ENCODE results near the gene STK24.

Gene STK24

DNA sequence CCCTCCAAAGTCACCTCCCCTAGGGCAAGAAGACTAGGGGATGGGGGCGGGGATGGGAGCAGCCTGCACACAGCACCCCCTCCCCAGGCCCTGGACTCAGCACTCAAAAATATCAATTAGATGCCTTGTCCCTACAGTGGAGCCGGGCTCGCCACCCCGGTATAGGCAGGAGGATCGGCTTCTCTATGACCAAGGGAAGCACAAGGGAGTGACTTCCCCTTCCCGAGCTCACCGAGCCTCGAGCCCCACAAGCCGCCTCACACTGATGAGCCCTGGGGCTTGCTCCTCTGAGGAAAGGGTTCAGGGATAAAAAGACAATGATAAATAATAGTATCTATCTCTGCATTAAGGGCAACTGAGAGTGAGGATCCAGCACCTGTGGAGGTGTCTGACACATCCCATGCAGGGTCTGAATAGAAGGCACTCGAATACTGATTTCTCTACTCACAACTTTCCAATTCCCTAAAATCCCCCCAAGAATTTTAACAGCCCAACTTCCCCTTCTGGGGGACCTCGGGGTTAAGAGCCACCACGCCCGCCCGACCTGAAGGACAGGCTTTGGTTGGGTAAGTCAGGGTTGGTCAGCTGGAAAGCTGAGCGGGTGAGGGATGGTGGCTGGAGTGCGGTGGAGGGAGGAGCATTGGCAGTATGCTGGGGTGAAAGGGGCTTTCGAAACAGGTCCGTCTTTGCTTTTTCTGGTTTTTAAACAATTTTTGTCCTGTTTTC is 51.3 kb downstream of the STK24 start:
- WGBS (ENCODE audit: extremely low coverage, insufficient coverage, low lambda C conversion rate): no CpG with 5 or more reads among the region's 18 CpGs
- no peak overlapping the region for H2BK15ac ChIP-seq (replicated peaks; ENCODE audit: low read depth)
- H3K4me3 ChIP-seq (ENCODE audit: low read length): no peak overlapping the region
- peak; percentile 41 for DNase-seq
- H3K4ac ChIP-seq (ENCODE audit: low read depth, low read length): no peak overlapping the region
- no peak overlapping the region for H2BK5ac ChIP-seq (ENCODE audit: low read length)
- no peaks in the 10 kb centered on the region for H3K36me3 ChIP-seq (ENCODE audit: control insufficient read depth, insufficient read depth, low read length)
- H3K79me2 ChIP-seq (ENCODE audit: control insufficient read depth, insufficient read depth, low read length): peaks cover 97% of the 10 kb centered on the region
- H3K23ac ChIP-seq (ENCODE audit: low read length): peak overlapping the region; percentile 33
- H3K56ac ChIP-seq (ENCODE audit: low read length): no peak overlapping the region
- no peak overlapping the region for H3K9ac ChIP-seq (ENCODE audit: low read length)
- H3K27ac ChIP-seq (ENCODE audit: low read depth, low read length): no peak overlapping the region
- H4K8ac ChIP-seq (ENCODE audit: low read depth, low read length): no peak overlapping the region
- no peak overlapping the region for H2BK120ac ChIP-seq (ENCODE audit: low read depth, low read length)
- no peak overlapping the region for H3K18ac ChIP-seq (ENCODE audit: low read length)
- peaks cover 24% of the 10 kb centered on the region for H3K4me1 ChIP-seq (ENCODE audit: control insufficient read depth, low read depth, low read length)
- no peak overlapping the region for H3K4me2 ChIP-seq (ENCODE audit: low read length)
- no peak overlapping the region for H2AK5ac ChIP-seq (ENCODE audit: low read length)
- no peaks in the 10 kb centered on the region for H3K27me3 ChIP-seq (ENCODE audit: insufficient read depth, low read length, poor library complexity)
- H3K79me1 ChIP-seq (ENCODE audit: low read length): peaks cover 57% of the 10 kb centered on the region
- no peak overlapping the region for H4K5ac ChIP-seq (ENCODE audit: low read length)

DNA sequence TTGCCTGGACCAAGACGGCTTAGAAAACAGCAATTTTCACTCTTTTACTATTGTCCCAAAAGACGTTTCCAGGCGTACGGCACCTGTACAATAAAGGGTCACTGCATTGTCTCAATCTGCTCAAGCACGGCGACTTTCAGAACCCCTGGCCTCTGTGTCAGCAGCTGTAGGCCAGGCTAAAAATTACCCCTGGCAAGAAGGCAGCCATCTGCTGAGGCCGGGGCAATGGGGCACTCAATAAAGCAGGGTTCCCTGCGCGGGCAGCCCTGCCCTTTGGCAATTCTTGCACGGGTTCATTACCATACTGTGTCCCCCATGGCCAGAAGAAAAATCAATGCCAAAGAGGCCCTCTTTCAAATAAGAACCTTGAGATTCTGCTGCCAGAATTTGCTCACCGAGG is 52.1 kb downstream of the STK24 start:
- H4K8ac ChIP-seq (ENCODE audit: low read depth, low read length): no peak overlapping the region
- H3K27ac ChIP-seq (ENCODE audit: low read depth, low read length): no peak overlapping the region

DNA sequence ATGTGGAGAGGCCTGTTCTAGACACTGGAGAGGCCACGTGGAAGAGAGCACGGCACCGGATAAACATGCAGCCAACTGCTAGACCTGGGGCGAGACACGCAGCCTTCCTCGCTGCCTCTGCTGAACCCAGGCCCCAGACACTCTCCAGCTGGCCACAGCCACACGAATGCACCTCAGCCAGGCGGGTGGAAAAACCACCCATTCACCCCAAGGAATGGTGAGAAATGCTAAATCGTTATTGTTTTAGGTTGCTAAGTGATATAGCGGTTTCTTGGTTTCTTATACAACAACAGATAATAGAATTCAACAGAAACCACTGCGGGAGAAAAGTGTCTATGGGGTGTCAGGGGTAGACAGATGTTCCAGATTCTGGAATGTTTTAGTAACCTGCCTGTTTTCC is 52.5 kb downstream of the STK24 start:
- Histone ChIP-seq H3K56ac (ENCODE audit: low read length) (no peak overlapping the region), H3K4me3 (ENCODE audit: low read length) (no peak overlapping the region), H3K18ac (ENCODE audit: low read length) (no peak overlapping the region), H2BK5ac (ENCODE audit: low read length) (no peak overlapping the region), H3K79me1 (ENCODE audit: low read length) (peaks cover 58% of the 10 kb centered on the region), H3K9ac (ENCODE audit: low read length) (no peak overlapping the region), H3K23ac (ENCODE audit: low read length) (no peak overlapping the region), H2BK120ac (ENCODE audit: low read depth, low read length) (no peak overlapping the region), H2AK5ac (ENCODE audit: low read length) (no peak overlapping the region), H3K4me1 (ENCODE audit: control insufficient read depth, low read depth, low read length) (peaks cover 24% of the 10 kb centered on the region), H2BK15ac (replicated peaks; ENCODE audit: low read depth) (no peak overlapping the region), H3K27me3 (ENCODE audit: insufficient read depth, low read length, poor library complexity) (no peaks in the 10 kb centered on the region), H3K27ac (ENCODE audit: low read depth, low read length) (no peak overlapping the region), H3K4ac (ENCODE audit: low read depth, low read length) (no peak overlapping the region), H3K4me2 (ENCODE audit: low read length) (no peak overlapping the region), H3K79me2 (ENCODE audit: control insufficient read depth, insufficient read depth, low read length) (peaks cover 93% of the 10 kb centered on the region), H3K36me3 (ENCODE audit: control insufficient read depth, insufficient read depth, low read length) (no peaks in the 10 kb centered on the region), H4K5ac (ENCODE audit: low read length) (no peak overlapping the region), H4K8ac (ENCODE audit: low read depth, low read length) (no peak overlapping the region)
- no peak for DNase-seq
- no CpG with 5 or more reads among the region's 11 CpGs for WGBS (ENCODE audit: extremely low coverage, insufficient coverage, low lambda C conversion rate)

More for the DNA sequence above, 52.1 kb downstream of the STK24 start:
- no peak overlapping the region for H3K56ac ChIP-seq (ENCODE audit: low read length)
- H3K4me2 ChIP-seq (ENCODE audit: low read length): no peak overlapping the region
- H3K4ac ChIP-seq (ENCODE audit: low read depth, low read length): no peak overlapping the region
- no CpG with 5 or more reads among the region's 11 CpGs for WGBS (ENCODE audit: extremely low coverage, insufficient coverage, low lambda C conversion rate)
- H2BK5ac ChIP-seq (ENCODE audit: low read length): no peak overlapping the region
- H3K4me1 ChIP-seq (ENCODE audit: control insufficient read depth, low read depth, low read length): peaks cover 24% of the 10 kb centered on the region
- H2BK15ac ChIP-seq (replicated peaks; ENCODE audit: low read depth): no peak overlapping the region
- peaks cover 97% of the 10 kb centered on the region for H3K79me2 ChIP-seq (ENCODE audit: control insufficient read depth, insufficient read depth, low read length)
- H4K5ac ChIP-seq (ENCODE audit: low read length): no peak overlapping the region
- no peak for DNase-seq
- no peaks in the 10 kb centered on the region for H3K27me3 ChIP-seq (ENCODE audit: insufficient read depth, low read length, poor library complexity)
- H2AK5ac ChIP-seq (ENCODE audit: low read length): no peak overlapping the region
- peaks cover 57% of the 10 kb centered on the region for H3K79me1 ChIP-seq (ENCODE audit: low read length)
- H3K36me3 ChIP-seq (ENCODE audit: control insufficient read depth, insufficient read depth, low read length): no peaks in the 10 kb centered on the region
- no peak overlapping the region for H2BK120ac ChIP-seq (ENCODE audit: low read depth, low read length)
- peak overlapping the region; percentile 6 for H3K18ac ChIP-seq (ENCODE audit: low read length)
- no peak overlapping the region for H3K4me3 ChIP-seq (ENCODE audit: low read length)
- no peak overlapping the region for H3K9ac ChIP-seq (ENCODE audit: low read length)
- no peak overlapping the region for H3K23ac ChIP-seq (ENCODE audit: low read length)

DNA sequence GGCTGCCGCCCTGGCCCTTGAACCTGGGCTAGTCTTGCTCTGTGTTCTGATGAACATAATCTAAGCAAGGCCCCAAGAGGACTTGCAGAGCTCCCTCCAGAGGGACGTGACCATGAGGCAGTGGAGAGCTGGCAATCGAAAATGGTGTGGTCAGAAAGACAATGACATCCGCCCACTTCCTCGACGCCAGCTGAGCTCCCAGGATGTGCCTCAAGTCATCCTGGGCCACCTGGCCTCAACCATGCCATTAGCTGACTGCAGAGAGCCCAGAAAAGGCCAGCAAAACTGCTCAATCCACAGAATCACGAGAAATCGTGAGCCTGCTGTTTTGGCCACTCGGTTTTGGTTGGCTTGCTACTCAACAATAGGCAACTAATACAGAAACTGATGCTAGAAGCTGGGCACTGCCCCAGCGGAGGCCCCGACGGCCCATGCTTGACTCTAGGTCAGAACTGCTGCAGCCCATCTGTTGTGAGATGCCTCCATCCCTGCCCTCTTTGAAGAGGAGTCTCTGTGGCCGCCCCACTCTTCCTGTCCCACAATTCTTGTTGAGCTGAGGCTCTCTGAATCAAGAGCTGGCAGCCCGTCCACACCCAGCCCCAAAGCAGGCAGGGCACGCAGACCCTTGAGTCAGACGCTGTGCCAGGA is 53.3 kb downstream of the STK24 start:
- no peak overlapping the region for H4K5ac ChIP-seq (ENCODE audit: low read length)
- H3K79me1 ChIP-seq (ENCODE audit: low read length): peaks cover 56% of the 10 kb centered on the region
- H3K56ac ChIP-seq (ENCODE audit: low read length): peak overlapping the region; percentile 17
- DNase-seq: no peak
- no peak overlapping the region for H3K18ac ChIP-seq (ENCODE audit: low read length)
- peaks cover 24% of the 10 kb centered on the region for H3K4me1 ChIP-seq (ENCODE audit: control insufficient read depth, low read depth, low read length)
- H2BK5ac ChIP-seq (ENCODE audit: low read length): no peak overlapping the region
- H4K8ac ChIP-seq (ENCODE audit: low read depth, low read length): no peak overlapping the region
- no peak overlapping the region for H3K4me2 ChIP-seq (ENCODE audit: low read length)
- H2AK5ac ChIP-seq (ENCODE audit: low read length): no peak overlapping the region
- no peak overlapping the region for H3K4me3 ChIP-seq (ENCODE audit: low read length)
- no peak overlapping the region for H2BK120ac ChIP-seq (ENCODE audit: low read depth, low read length)
- WGBS (ENCODE audit: extremely low coverage, insufficient coverage, low lambda C conversion rate): no CpG with 5 or more reads among the region's 16 CpGs
- no peak overlapping the region for H3K27ac ChIP-seq (ENCODE audit: low read depth, low read length)
- no peaks in the 10 kb centered on the region for H3K36me3 ChIP-seq (ENCODE audit: control insufficient read depth, insufficient read depth, low read length)
- H3K27me3 ChIP-seq (ENCODE audit: insufficient read depth, low read length, poor library complexity): no peaks in the 10 kb centered on the region
- H3K23ac ChIP-seq (ENCODE audit: low read length): no peak overlapping the region
- H2BK15ac ChIP-seq (replicated peaks; ENCODE audit: low read depth): no peak overlapping the region
- H3K4ac ChIP-seq (ENCODE audit: low read depth, low read length): no peak overlapping the region
- no peak overlapping the region for H3K9ac ChIP-seq (ENCODE audit: low read length)
- H3K79me2 ChIP-seq (ENCODE audit: control insufficient read depth, insufficient read depth, low read length): peaks cover 85% of the 10 kb centered on the region

DNA sequence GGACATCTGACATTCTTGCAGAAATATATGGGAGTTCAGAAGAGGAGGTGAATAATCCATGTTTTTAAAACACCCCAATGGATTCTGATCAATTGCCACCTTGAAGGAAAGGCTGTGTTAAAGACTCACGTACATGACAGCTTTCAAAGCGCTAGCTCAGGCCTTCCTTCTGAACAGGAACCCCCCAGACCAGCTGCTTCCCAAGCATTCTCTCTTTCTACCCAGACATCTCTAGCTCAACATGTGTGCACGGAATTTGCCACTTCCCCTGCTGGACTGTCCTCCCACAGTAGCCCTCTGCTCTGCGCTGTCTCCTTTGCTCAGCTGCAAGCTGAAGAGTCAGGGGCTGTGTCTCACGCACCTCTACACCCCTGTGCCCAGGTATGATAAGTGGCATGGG is 54.5 kb downstream of the STK24 start:
- no peak overlapping the region for H2BK5ac ChIP-seq (ENCODE audit: low read length)
- no peak overlapping the region for H2AK5ac ChIP-seq (ENCODE audit: low read length)
- no peak overlapping the region for H3K18ac ChIP-seq (ENCODE audit: low read length)
- no peak overlapping the region for H2BK120ac ChIP-seq (ENCODE audit: low read depth, low read length)
- peaks cover 76% of the 10 kb centered on the region for H3K79me2 ChIP-seq (ENCODE audit: control insufficient read depth, insufficient read depth, low read length)
- H3K56ac ChIP-seq (ENCODE audit: low read length): no peak overlapping the region
- H3K36me3 ChIP-seq (ENCODE audit: control insufficient read depth, insufficient read depth, low read length): no peaks in the 10 kb centered on the region
- no peak overlapping the region for H3K23ac ChIP-seq (ENCODE audit: low read length)
- no peak overlapping the region for H3K27ac ChIP-seq (ENCODE audit: low read depth, low read length)
- no peak for DNase-seq
- no peak overlapping the region for H3K9ac ChIP-seq (ENCODE audit: low read length)
- peaks cover 47% of the 10 kb centered on the region for H3K79me1 ChIP-seq (ENCODE audit: low read length)
- H3K4me2 ChIP-seq (ENCODE audit: low read length): no peak overlapping the region
- peaks cover 18% of the 10 kb centered on the region for H3K4me1 ChIP-seq (ENCODE audit: control insufficient read depth, low read depth, low read length)
- H3K27me3 ChIP-seq (ENCODE audit: insufficient read depth, low read length, poor library complexity): no peaks in the 10 kb centered on the region
- H3K4me3 ChIP-seq (ENCODE audit: low read length): no peak overlapping the region
- no CpG with 5 or more reads among the region's 5 CpGs for WGBS (ENCODE audit: extremely low coverage, insufficient coverage, low lambda C conversion rate)
- no peak overlapping the region for H4K8ac ChIP-seq (ENCODE audit: low read depth, low read length)
- no peak overlapping the region for H3K4ac ChIP-seq (ENCODE audit: low read depth, low read length)
- H4K5ac ChIP-seq (ENCODE audit: low read length): no peak overlapping the region
- H2BK15ac ChIP-seq (replicated peaks; ENCODE audit: low read depth): no peak overlapping the region
